HG03457 (cell line): Measurements from ENCODE around the gene ZMYM3.

ENCODE experiments used
- ATAC-seq: cut with Tn5 transposase; IDR thresholded peaks from one replicate; pipeline ENCODE4 v1.9.1; 2021; ENCODE audit warnings: moderate number of reproducible peaks; ENCODE audit not compliant: unreplicated experiment

ZMYM3 gene

GRCh38 chrX:71253253-71254091 is 468 bp downstream of the ZMYM3 start:
- ATAC-seq, result no peak

- ATAC-seq, result no peak
Measured at GRCh38 chrX:71252221-71252620, 1.7 kb downstream of the ZMYM3 start.

- no peak for ATAC-seq
Measured at GRCh38 chrX:71251466-71251973, 2.4 kb downstream of the ZMYM3 start.

GRCh38 chrX:71250841-71251240 is 3.1 kb downstream of the ZMYM3 start:
- ATAC-seq, result no peak

GRCh38 chrX:71245159-71245558 is 8.8 kb downstream of the ZMYM3 start:
- no peak for ATAC-seq

- no peak for ATAC-seq
Measured at GRCh38 chrX:71244359-71245128, 9.4 kb downstream of the ZMYM3 start.

- ATAC-seq, result no peak
Measured at GRCh38 chrX:71241301-71241700, 12.6 kb downstream of the ZMYM3 start.

GRCh38 chrX:71239781-71240180 is 14.2 kb downstream of the ZMYM3 start:
- ATAC-seq, result no peak

- no peak for ATAC-seq
Measured at GRCh38 chrX:71236836-71237235, 17.1 kb downstream of the ZMYM3 start.

GRCh38 chrX:71235482-71235881 is 18.5 kb downstream of the ZMYM3 start:
- ATAC-seq, result no peak

GRCh38 chrX:71228063-71228642 is 25.8 kb downstream of the ZMYM3 start:
- no peak for ATAC-seq

GRCh38 chrX:71227370-71228062 is 26.4 kb downstream of the ZMYM3 start:
- no peak for ATAC-seq

- ATAC-seq, result no peak
Measured at GRCh38 chrX:71225676-71226075, 28.3 kb downstream of the ZMYM3 start.

GRCh38 chrX:71225009-71225408 is 28.9 kb downstream of the ZMYM3 start:
- no peak for ATAC-seq

- ATAC-seq, result no peak
Measured at GRCh38 chrX:71224098-71224708, 29.7 kb downstream of the ZMYM3 start.

- no peak for ATAC-seq
Measured at GRCh38 chrX:71222929-71223328, 31.0 kb downstream of the ZMYM3 start, which contains the start of gene GJB1. GJB1 (plus strand) TSS chrX:71223224; CDS start chrX:71223708, 484 bp downstream.

- ATAC-seq, result no peak
Measured at GRCh38 chrX:71221145-71221544, 32.8 kb downstream of the ZMYM3 start.

GRCh38 chrX:71217298-71217697 is 36.6 kb downstream of the ZMYM3 start:
- no peak for ATAC-seq

GRCh38 chrX:71216485-71216884 is 37.5 kb downstream of the ZMYM3 start:
- no peak for ATAC-seq

- no peak for ATAC-seq
Measured at GRCh38 chrX:71215338-71215912, 38.5 kb downstream of the ZMYM3 start.
